GM23248 (cell line): Measurements from ENCODE around the gene EIF4G3. TPM values are rescaled to one million over a fixed set of nuclear protein-coding genes. Genes with fewer than 3 reads are reported as not detected.
"Not testable (repeated sequence)": the region's sequence is repeated elsewhere in the genome, so short reads cannot be mapped to it uniquely, and the experiment has no call there.

Experiments
- DNase-seq: peaks from one replicate; pipeline ENCODE4 v3.0.0-alpha.2; 2015
- H2AFZ ChIP-seq: fragments of 200-600 bp; sonication (generic); 2 replicates; pipeline ENCODE4 v1.6.1; 2016; ENCODE audit warnings: antibody characterized with exemption
- H3F3A ChIP-seq: fragments of 200-600 bp; sonication (generic); 2 replicates; pipeline ENCODE4 v1.6.1; 2016; ENCODE audit warnings: mild to moderate bottlenecking, antibody characterized with exemption, mixed run types; ENCODE audit not compliant: insufficient read depth
- H3K27ac ChIP-seq: fragments of 200-600 bp; sonication (generic); 2 replicates; pipeline ENCODE4 v1.5.1; 2016; ENCODE audit warnings: mild to moderate bottlenecking
- H3K27me3 ChIP-seq: fragments of 200-600 bp; sonication (generic); replicated peaks from 2 replicates; pipeline ENCODE4 v1.6.1; 2016; ENCODE audit warnings: mild to moderate bottlenecking; ENCODE audit not compliant: insufficient read depth
- H3K36me3 ChIP-seq: fragments of 200-600 bp; sonication (generic); 2 replicates; pipeline ENCODE4 v1.6.1; 2016; ENCODE audit warnings: low read depth, mild to moderate bottlenecking
- H3K4me1 ChIP-seq: fragments of 200-600 bp; sonication (generic); 2 replicates; pipeline ENCODE4 v1.6.1; 2016; ENCODE audit warnings: mild to moderate bottlenecking; ENCODE audit not compliant: insufficient read depth
- H3K4me2 ChIP-seq: fragments of 200-600 bp; sonication (generic); one replicate; pipeline ENCODE4 v1.6.1; 2016; ENCODE audit warnings: mild to moderate bottlenecking; ENCODE audit not compliant: unreplicated experiment
- H3K4me3 ChIP-seq: fragments of 200-600 bp; sonication (generic); 2 replicates; pipeline ENCODE4 v1.5.1; 2016; ENCODE audit warnings: mild to moderate bottlenecking
- H3K79me2 ChIP-seq: fragments of 200-600 bp; sonication (generic); 2 replicates; pipeline ENCODE4 v1.6.1; 2016; ENCODE audit warnings: mild to moderate bottlenecking; ENCODE audit not compliant: insufficient read depth
- H3K9ac ChIP-seq: fragments of 200-600 bp; sonication (generic); 2 replicates; pipeline ENCODE4 v1.6.1; 2016; ENCODE audit warnings: mild to moderate bottlenecking
- H3K9me2 ChIP-seq: fragments of 200-600 bp; sonication (generic); 2 replicates; pipeline ENCODE4 v1.6.1; 2016; ENCODE audit warnings: mixed run types, mild to moderate bottlenecking, moderate library complexity; ENCODE audit not compliant: insufficient read depth
- H3K9me3 ChIP-seq: fragments of 200-600 bp; sonication (generic); one replicate; pipeline ENCODE4 v1.6.1; 2017; ENCODE audit warnings: low read depth
- H4K20me1 ChIP-seq: fragments of 200-600 bp; sonication (generic); 2 replicates; pipeline ENCODE4 v1.6.0; 2016; ENCODE audit not compliant: insufficient read depth
- EZH2 ChIP-seq: fragments of 200-600 bp; sonication (generic); IDR thresholded peaks from 2 replicates; pipeline ENCODE4 v1.6.1; 2018; ENCODE audit warnings: antibody characterized with exemption, mild to moderate bottlenecking; ENCODE audit not compliant: insufficient read depth, poor library complexity, severe bottlenecking
- EZH2phosphoT487 ChIP-seq: fragments of 200-600 bp; sonication (generic); IDR thresholded peaks from 2 replicates; pipeline ENCODE4 v1.6.1; 2018; ENCODE audit warnings: antibody characterized with exemption, moderate library complexity, mild to moderate bottlenecking, low read depth; ENCODE audit not compliant: insufficient read depth
- WGBS, 2 experiments: methylation state at CpG; one replicate each; pipeline ENCODE4 v1.1.6; 2015 to 2017; ENCODE audit warnings: low lambda C conversion rate in 2 of 2, low coverage in 1 of 2; ENCODE audit errors: missing lambda C conversion rate in 2 of 2; 5-methylcytosine and 5-hydroxymethylcytosine counted together
- in situ Hi-C: fragments of 300-500 bp; cut with MboI; formaldehyde crosslinking; loops from 2 replicates; pipeline ENCODE4 v1.15.0; 2020
- polyA plus RNA-seq: library from polyadenylated mRNA; unstranded; fragments of >200 nt; fragmentation: Nextera tagmentation; extraction: Ambion mirVana; gene quantifications from 2 replicates; pipeline ENCODE4 v1.2.1, GENCODE V29; 2016
- total RNA-seq: library from RNA; depleted of rRNA; stranded (reverse); fragments of >200 nt; shearing (Covaris generic); gene quantifications from 2 replicates; pipeline ENCODE4 v1.2.3, GENCODE V29; 2014

The EIF4G3 gene
- total and polyA plus RNA-seq, 2 experiments from 2014 or later, result 24.0 to 43.1 TPM

GRCh38 chr1:21099034-21099868 is 77.4 kb downstream of the EIF4G3 start:
- H3K27me3 ChIP-seq, result no peaks in the 10 kb centered on the region
- no peak overlapping the region for H3K27ac ChIP-seq
- H3F3A ChIP-seq, result peaks cover 25% of the 10 kb centered on the region
- no peak overlapping the region for H3K4me3 ChIP-seq
- H3K9ac ChIP-seq, result no peak overlapping the region
- in situ Hi-C loops, result no loop called here
- peak; percentile 62 for DNase-seq
- TF ChIP-seq EZH2phosphoT487 (no peak), EZH2 (no peak)
- H3K4me1 ChIP-seq, result 0 out of 2 replicates have a peak, but pooled peaks cover 9% of the 10 kb centered on the region
- no peaks in the 10 kb centered on the region for H3K9me3 ChIP-seq
- no peaks in the 10 kb centered on the region for H4K20me1 ChIP-seq
- no peaks in the 10 kb centered on the region for H3K9me2 ChIP-seq
- 71 to 83% methylated on average over 2 of the region's 2 CpGs for WGBS, 2 experiments
- no peak overlapping the region for H2AFZ ChIP-seq
- H3K36me3 ChIP-seq, result peaks cover 15% of the 10 kb centered on the region; the same call in 1 of the 2 replicates
- H3K4me2 ChIP-seq, result no peak overlapping the region
- peaks cover 93% of the 10 kb centered on the region for H3K79me2 ChIP-seq

GRCh38 chr1:21098186-21098915 is 78.3 kb downstream of the EIF4G3 start:
- Histone ChIP-seq H3F3A (peaks cover 25% of the 10 kb centered on the region), H3K9ac (no peak overlapping the region), H4K20me1 (no peaks in the 10 kb centered on the region), H2AFZ (no peak overlapping the region), H3K4me1 (0 out of 2 replicates have a peak, but pooled peaks cover 9% of the 10 kb centered on the region), H3K4me2 (no peak overlapping the region), H3K4me3 (no peak overlapping the region), H3K9me3 (no peaks in the 10 kb centered on the region), H3K36me3 (peaks cover 15% of the 10 kb centered on the region; the same call in 1 of the 2 replicates), H3K27me3 (no peaks in the 10 kb centered on the region), H3K9me2 (no peaks in the 10 kb centered on the region), H3K27ac (no peak overlapping the region), H3K79me2 (peaks cover 93% of the 10 kb centered on the region)
- TF ChIP-seq EZH2 (no peak), EZH2phosphoT487 (no peak)
- DNase-seq, result no peak
- in situ Hi-C loops, result no loop called here
- 96 to 97% methylated on average over 5 of the region's 5 CpGs for WGBS, 2 experiments

GRCh38 chr1:21097729-21098128 is 79.0 kb downstream of the EIF4G3 start:
- no peak overlapping the region for H3K4me2 ChIP-seq
- H3K9ac ChIP-seq, result no peak overlapping the region
- H3K4me1 ChIP-seq, result 0 out of 2 replicates have a peak, but pooled peaks cover 9% of the 10 kb centered on the region
- H3K4me3 ChIP-seq, result no peak overlapping the region
- TF ChIP-seq EZH2, result no peak
- no peak for TF ChIP-seq EZH2phosphoT487
- in situ Hi-C loops, result no loop called here
- H3K27me3 ChIP-seq, result no peaks in the 10 kb centered on the region
- H3K27ac ChIP-seq, result no peak overlapping the region
- 57 to 67% methylated on average over 1 of the region's 1 CpG for WGBS, 2 experiments
- no peaks in the 10 kb centered on the region for H4K20me1 ChIP-seq
- H2AFZ ChIP-seq, result no peak overlapping the region
- H3K36me3 ChIP-seq, result peaks cover 15% of the 10 kb centered on the region; the same call in 1 of the 2 replicates
- no peak for DNase-seq
- H3K79me2 ChIP-seq, result peaks cover 89% of the 10 kb centered on the region
- no peaks in the 10 kb centered on the region for H3K9me2 ChIP-seq
- no peaks in the 10 kb centered on the region for H3K9me3 ChIP-seq
- peaks cover 25% of the 10 kb centered on the region for H3F3A ChIP-seq

- H4K20me1 ChIP-seq, result no peaks in the 10 kb centered on the region
- H3F3A ChIP-seq, result peaks cover 30% of the 10 kb centered on the region
- H3K9me2 ChIP-seq, result no peaks in the 10 kb centered on the region
- no peaks in the 10 kb centered on the region for H3K27me3 ChIP-seq
- TF ChIP-seq EZH2 (no peak), EZH2phosphoT487 (no peak)
- peaks cover 15% of the 10 kb centered on the region; the same call in 1 of the 2 replicates for H3K36me3 ChIP-seq
- no peak overlapping the region for H3K27ac ChIP-seq
- in situ Hi-C loops, result no loop called here
- H2AFZ ChIP-seq, result no peak overlapping the region
- no peak overlapping the region for H3K4me2 ChIP-seq
- peaks cover 89% of the 10 kb centered on the region for H3K79me2 ChIP-seq
- no peaks in the 10 kb centered on the region for H3K9me3 ChIP-seq
- H3K4me3 ChIP-seq, result no peak overlapping the region
- DNase-seq, result no peak
- no peak overlapping the region for H3K9ac ChIP-seq
- H3K4me1 ChIP-seq, result peaks cover 17% of the 10 kb centered on the region
Measured at GRCh38 chr1:21095976-21096375, 80.7 kb downstream of the EIF4G3 start.

GRCh38 chr1:21094282-21094681 is 82.4 kb downstream of the EIF4G3 start:
- H3K9me2 ChIP-seq, H4K20me1 ChIP-seq, H3K9me3 ChIP-seq, DNase-seq, H3K4me2 ChIP-seq, H2AFZ ChIP-seq, H3K36me3 ChIP-seq, H3K27ac ChIP-seq, H3K9ac ChIP-seq, H3K27me3 ChIP-seq, H3K4me3 ChIP-seq, in situ Hi-C loops: not testable (repeated sequence)
- peaks cover 92% of the 10 kb centered on the region for H3K79me2 ChIP-seq
- peaks cover 25% of the 10 kb centered on the region for H3K4me1 ChIP-seq
- 95 to 97% methylated on average over 9 of the region's 9 CpGs for WGBS, 2 experiments
- H3F3A ChIP-seq, result peaks cover 33% of the 10 kb centered on the region

DNA sequence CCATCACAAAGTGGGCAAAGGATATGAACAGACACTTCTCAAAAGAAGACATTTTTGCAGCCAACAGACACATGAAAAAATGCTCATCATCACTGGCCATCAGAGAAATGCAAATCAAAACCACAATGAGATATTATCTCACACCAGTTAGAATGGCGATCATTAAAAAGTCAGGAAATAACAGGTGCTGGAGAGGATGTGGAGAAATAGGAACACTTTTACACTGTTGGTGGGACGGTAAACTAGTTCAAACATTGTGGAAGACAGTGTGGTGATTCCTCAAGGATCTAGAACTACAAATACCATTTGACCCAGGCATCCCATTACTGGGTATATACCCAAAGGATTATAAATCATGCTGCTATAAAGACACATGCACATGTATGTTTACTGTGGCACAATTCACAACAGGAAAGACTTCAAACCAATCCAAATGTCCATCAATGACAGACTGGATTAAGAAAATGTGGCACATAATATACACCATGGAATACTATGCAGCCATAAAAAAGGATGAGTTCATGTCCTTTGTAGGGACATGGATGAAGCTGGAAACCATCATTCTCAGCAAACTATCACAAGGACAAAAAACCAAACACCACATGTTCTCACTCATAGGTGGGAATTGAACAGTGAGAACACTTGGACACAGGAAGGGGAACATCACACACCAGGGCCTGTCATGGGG is 83.3 kb downstream of the EIF4G3 start:
- Histone ChIP-seq H3F3A (peaks cover 29% of the 10 kb centered on the region), H3K79me2 (peaks cover 92% of the 10 kb centered on the region), H3K4me1 (peaks cover 28% of the 10 kb centered on the region)
- H3K4me3 ChIP-seq, H3K9ac ChIP-seq, H3K27me3 ChIP-seq, H4K20me1 ChIP-seq, H3K9me2 ChIP-seq, H3K4me2 ChIP-seq, in situ Hi-C loops, H3K27ac ChIP-seq, DNase-seq, H2AFZ ChIP-seq, H3K9me3 ChIP-seq, H3K36me3 ChIP-seq: not testable (repeated sequence)
- WGBS, 2 experiments, result 87% methylated on average over 2 of the region's 2 CpGs
